ENCODE results near the gene CDH4. TPM values are rescaled to one million over a fixed set of nuclear protein-coding genes. Genes with fewer than 3 reads are reported as not detected.

CDH4 gene
- total and polyA plus RNA-seq, 2 of the 8 experiments (the other 6 are each of a cell fraction or from before 2014, with no cell fraction given): 4.3 to 7.9 TPM

DNA sequence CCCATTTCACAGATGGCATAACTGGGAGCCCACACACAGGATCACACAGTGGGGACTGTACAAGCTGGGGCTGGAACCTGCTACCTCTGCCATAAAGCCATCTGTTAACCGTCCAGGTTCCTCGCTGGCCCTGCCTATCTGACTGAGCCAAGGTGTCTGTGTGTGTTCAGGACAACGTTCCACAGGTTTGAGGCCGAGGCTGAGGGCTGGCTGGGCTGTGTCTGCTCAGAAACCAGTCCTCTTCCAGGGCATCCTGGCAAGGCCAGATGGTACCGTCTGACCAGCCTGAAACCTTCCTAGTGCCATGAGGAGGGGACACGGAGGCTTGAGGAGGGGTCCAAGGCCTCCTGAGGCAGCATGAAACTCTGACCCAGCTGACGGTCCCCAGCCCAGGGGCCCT, 663.0 kb downstream of the CDH4 start:
- H4K8ac ChIP-seq (ENCODE audit: extremely low read depth, insufficient read depth, low read length): no peak overlapping the region
- H4K91ac ChIP-seq (replicated peaks; ENCODE audit: insufficient read length, low read length): no peak overlapping the region
- H3K23ac ChIP-seq (ENCODE audit: insufficient read length): no peak overlapping the region
- no peak overlapping the region for H2BK15ac ChIP-seq (ENCODE audit: low read length)
- H3K9me3 ChIP-seq (ENCODE audit: insufficient read depth in 2 of 2, low read depth in 1 of 2, low read length in 1 of 2): peaks cover 6% of the 10 kb centered on the region in 2 experiments; a peak in 2 of 4 replicates
- H3K56ac ChIP-seq (replicated peaks; ENCODE audit: insufficient read length, low read depth, low read length): no peak overlapping the region
- 92% methylated on average over 7 of the region's 7 CpGs; no CpG with 5 or more reads in 1 of the 2 experiments for WGBS, 2 experiments (ENCODE audit: extremely low coverage in 1 of 2, insufficient coverage in 1 of 2, insufficient read length in 1 of 2, insufficient replicate concordance in 2 of 2, low coverage in 1 of 2, low lambda C conversion rate in 2 of 2, missing lambda C conversion rate in 1 of 2)
- DNase-seq (ENCODE audit: low read depth in 1 of 2, low spot score in 2 of 2) (no peak), FAIRE-seq (no peak)
- no peak overlapping the region for H2AK5ac ChIP-seq (ENCODE audit: low read depth, low read length)
- POLR2A ChIA-PET (ENCODE audit: partially characterized antibody): no interaction called here
- H3K4me1 ChIP-seq (replicated peaks in 1 of 4; ENCODE audit: control insufficient read depth in 3 of 4, insufficient read depth in 4 of 4, low read length in 3 of 4): no peaks in the 10 kb centered on the region
- no peak overlapping the region for H2BK20ac ChIP-seq (ENCODE audit: low read length)
- no peak overlapping the region for H3K4me2 ChIP-seq (ENCODE audit: insufficient read depth in 1 of 2, low read depth in 2 of 2, low read length in 2 of 2)
- H3K36me3 ChIP-seq (ENCODE audit: control insufficient read depth in 2 of 4, insufficient read depth in 4 of 4, low read length in 3 of 4): no peaks in the 10 kb centered on the region; a peak in 1 of 8 replicates
- H3K4ac ChIP-seq (replicated peaks; ENCODE audit: insufficient read length, low read depth, low read length): no peak overlapping the region
- H4K5ac ChIP-seq (ENCODE audit: insufficient read length, low read depth, low read length): no peak overlapping the region
- H2BK12ac ChIP-seq (ENCODE audit: low read depth, low read length): no peak overlapping the region; the same call in 1 of the 2 replicates
- no peak overlapping the region for H3K4me3 ChIP-seq (ENCODE audit: extremely low read depth in 1 of 4, insufficient read depth in 2 of 4, low read depth in 3 of 4, low read length in 4 of 4)
- H3K79me1 ChIP-seq (ENCODE audit: low read depth, low read length): no peaks in the 10 kb centered on the region
- no peak overlapping the region for H3K14ac ChIP-seq (ENCODE audit: insufficient read length)
- CTCF ChIA-PET (ENCODE audit: partially characterized antibody): interaction anchor here (1.7 kb wide), 1 partner anchor 221 kb away, joined by 4 read pairs; no protein-coding TSS in a partner anchor
- no peak overlapping the region for H2AFZ ChIP-seq (ENCODE audit: low read length)
- H3K9ac ChIP-seq (replicated peaks in 1 of 4; ENCODE audit: extremely low read depth in 1 of 4, low read depth in 3 of 4, low read length in 3 of 4): no peak overlapping the region
- H4K20me1 ChIP-seq (replicated peaks in 1 of 2; ENCODE audit: control insufficient read depth in 1 of 2, insufficient read depth in 2 of 2, low read length in 2 of 2): peaks cover 0 to 3% of the 10 kb centered on the region in 2 experiments
- H3K79me2 ChIP-seq (ENCODE audit: control insufficient read depth in 1 of 2, insufficient read depth in 2 of 2, low read length in 2 of 2): no peaks in the 10 kb centered on the region
- H2BK5ac ChIP-seq (ENCODE audit: low read depth, low read length): no peak overlapping the region
- H3K27ac ChIP-seq (ENCODE audit: low read depth, low read length): no peak overlapping the region
- H2BK120ac ChIP-seq (replicated peaks; ENCODE audit: low read depth, low read length): no peak overlapping the region
- no peak overlapping the region for H3K18ac ChIP-seq (ENCODE audit: extremely low read depth, low read length)
- peaks cover 4% of the 10 kb centered on the region; the same call in 1 of the 2 replicates for H3K23me2 ChIP-seq (ENCODE audit: low read depth, low read length)
- H3K27me3 ChIP-seq (replicated peaks in 1 of 4; ENCODE audit: control insufficient read depth in 3 of 4, extremely low read depth in 1 of 4, insufficient read depth in 3 of 4, low read length in 3 of 4): no peaks in the 10 kb centered on the region; a peak in 1 of 7 replicates
- TF ChIP-seq SP4 (IDR thresholded peaks at IDR 0.05; ENCODE audit: low read length) (no peak), KDM4A (IDR thresholded peaks at IDR 0.05; ENCODE audit: low read depth, low read length, severe bottlenecking) (no peak), JUND (IDR thresholded peaks at IDR 0.05; ENCODE audit: low read length) (no peak)
- TF ChIP-seq, protein P1, sequence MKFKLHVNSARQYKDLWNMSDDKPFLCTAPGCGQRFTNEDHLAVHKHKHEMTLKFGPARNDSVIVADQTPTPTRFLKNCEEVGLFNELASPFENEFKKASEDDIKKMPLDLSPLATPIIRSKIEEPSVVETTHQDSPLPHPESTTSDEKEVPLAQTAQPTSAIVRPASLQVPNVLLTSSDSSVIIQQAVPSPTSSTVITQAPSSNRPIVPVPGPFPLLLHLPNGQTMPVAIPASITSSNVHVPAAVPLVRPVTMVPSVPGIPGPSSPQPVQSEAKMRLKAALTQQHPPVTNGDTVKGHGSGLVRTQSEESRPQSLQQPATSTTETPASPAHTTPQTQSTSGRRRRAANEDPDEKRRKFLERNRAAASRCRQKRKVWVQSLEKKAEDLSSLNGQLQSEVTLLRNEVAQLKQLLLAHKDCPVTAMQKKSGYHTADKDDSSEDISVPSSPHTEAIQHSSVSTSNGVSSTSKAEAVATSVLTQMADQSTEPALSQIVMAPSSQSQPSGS (IDR thresholded peaks at IDR 0.05; ENCODE audit: low read length): no peak

Measured in H1 (cell line).